ENCODE results near the gene ABCA8.

DNA sequence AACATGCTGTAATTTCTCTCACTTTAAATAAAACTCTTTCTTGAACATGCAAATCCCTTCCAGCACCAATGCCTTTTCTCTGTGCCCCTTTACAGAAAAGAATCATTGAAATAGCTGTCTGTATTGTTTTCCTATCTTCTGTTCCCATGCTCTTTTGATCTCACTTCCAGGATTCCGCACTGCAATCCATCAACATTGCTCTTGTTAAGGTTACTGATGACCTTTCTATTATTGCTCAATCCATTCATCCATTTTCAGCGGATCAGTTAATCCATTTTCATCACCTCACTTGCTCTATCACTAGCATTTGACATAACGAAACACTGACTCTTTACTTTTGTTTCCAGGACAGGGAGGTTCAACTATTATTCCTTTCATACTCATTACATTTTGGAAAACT lies 130.5 kb downstream of the ABCA8 start:
- TF ChIP-seq POLR2A (IDR thresholded peaks at IDR 0.05) (no peak), EP300 (IDR thresholded peaks at IDR 0.05) (no peak)
- TF ChIP-seq, protein P1, sequence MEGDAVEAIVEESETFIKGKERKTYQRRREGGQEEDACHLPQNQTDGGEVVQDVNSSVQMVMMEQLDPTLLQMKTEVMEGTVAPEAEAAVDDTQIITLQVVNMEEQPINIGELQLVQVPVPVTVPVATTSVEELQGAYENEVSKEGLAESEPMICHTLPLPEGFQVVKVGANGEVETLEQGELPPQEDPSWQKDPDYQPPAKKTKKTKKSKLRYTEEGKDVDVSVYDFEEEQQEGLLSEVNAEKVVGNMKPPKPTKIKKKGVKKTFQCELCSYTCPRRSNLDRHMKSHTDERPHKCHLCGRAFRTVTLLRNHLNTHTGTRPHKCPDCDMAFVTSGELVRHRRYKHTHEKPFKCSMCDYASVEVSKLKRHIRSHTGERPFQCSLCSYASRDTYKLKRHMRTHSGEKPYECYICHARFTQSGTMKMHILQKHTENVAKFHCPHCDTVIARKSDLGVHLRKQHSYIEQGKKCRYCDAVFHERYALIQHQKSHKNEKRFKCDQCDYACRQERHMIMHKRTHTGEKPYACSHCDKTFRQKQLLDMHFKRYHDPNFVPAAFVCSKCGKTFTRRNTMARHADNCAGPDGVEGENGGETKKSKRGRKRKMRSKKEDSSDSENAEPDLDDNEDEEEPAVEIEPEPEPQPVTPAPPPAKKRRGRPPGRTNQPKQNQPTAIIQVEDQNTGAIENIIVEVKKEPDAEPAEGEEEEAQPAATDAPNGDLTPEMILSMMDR (IDR thresholded peaks at IDR 0.05), result no peak
